SK-N-SH (cell line): Measurements from ENCODE around the gene ZRANB2.

Experiments used
- EP300 ChIP-seq, 2 experiments: IDR thresholded peaks; 2 replicates each; pipeline versions ENCODE4 v1.4.0 to v1.6.1; 2012; ENCODE audit warnings: borderline replicate concordance in 1 of 2, low read depth in 1 of 2, low read length in 1 of 2
- EZH2phosphoT487 ChIP-seq: fragments of 200-600 bp; sonication (generic); IDR thresholded peaks from 2 replicates; pipeline ENCODE4 v1.6.1; 2017; ENCODE audit warnings: low read depth, mixed run types, mild to moderate bottlenecking, antibody characterized with exemption, moderate library complexity, borderline replicate concordance
- FOXM1 ChIP-seq: IDR thresholded peaks from 2 replicates; pipeline ENCODE4 v1.4.0; 2012; ENCODE audit warnings: low read depth, mild to moderate bottlenecking
- RAD21 ChIP-seq: IDR thresholded peaks from 2 replicates; pipeline ENCODE4 v1.6.1; 2012; ENCODE audit warnings: mild to moderate bottlenecking, low read length
- REST ChIP-seq: IDR thresholded peaks from 2 replicates; pipeline ENCODE4 v1.6.1; 2012; ENCODE audit warnings: mild to moderate bottlenecking, low read depth, low read length, moderate library complexity
- SMC3 ChIP-seq: IDR thresholded peaks from 2 replicates; pipeline ENCODE4 v1.6.1; 2012; ENCODE audit warnings: low read depth, low read length, improper control_type of control experiment
- TAF1 ChIP-seq: IDR thresholded peaks from 2 replicates; pipeline ENCODE4 v1.6.1; 2012; ENCODE audit warnings: low read depth, mild to moderate bottlenecking, low read length, moderate library complexity, borderline replicate concordance
- TF ChIP-seq, protein P1 (sequence below): fragments of 200-600 bp; sonication (generic); IDR thresholded peaks from 2 replicates; pipeline ENCODE4 v1.6.1; 2017; ENCODE audit warnings: antibody characterized with exemption, mild to moderate bottlenecking, moderate library complexity
- TF ChIP-seq, protein P2 (sequence below): IDR thresholded peaks from 2 replicates; pipeline ENCODE4 v1.4.0; 2012; ENCODE audit warnings: low read depth, borderline replicate concordance

- TF ChIP-seq EP300 (IDR thresholded peaks at IDR 0.05; ENCODE audit: borderline replicate concordance in 1 of 2, low read depth in 1 of 2, low read length in 1 of 2): no peak
- no peak for TF ChIP-seq SMC3
- TF ChIP-seq REST: no peak
- TF ChIP-seq EZH2phosphoT487: no peak
- TF ChIP-seq, protein P1, sequence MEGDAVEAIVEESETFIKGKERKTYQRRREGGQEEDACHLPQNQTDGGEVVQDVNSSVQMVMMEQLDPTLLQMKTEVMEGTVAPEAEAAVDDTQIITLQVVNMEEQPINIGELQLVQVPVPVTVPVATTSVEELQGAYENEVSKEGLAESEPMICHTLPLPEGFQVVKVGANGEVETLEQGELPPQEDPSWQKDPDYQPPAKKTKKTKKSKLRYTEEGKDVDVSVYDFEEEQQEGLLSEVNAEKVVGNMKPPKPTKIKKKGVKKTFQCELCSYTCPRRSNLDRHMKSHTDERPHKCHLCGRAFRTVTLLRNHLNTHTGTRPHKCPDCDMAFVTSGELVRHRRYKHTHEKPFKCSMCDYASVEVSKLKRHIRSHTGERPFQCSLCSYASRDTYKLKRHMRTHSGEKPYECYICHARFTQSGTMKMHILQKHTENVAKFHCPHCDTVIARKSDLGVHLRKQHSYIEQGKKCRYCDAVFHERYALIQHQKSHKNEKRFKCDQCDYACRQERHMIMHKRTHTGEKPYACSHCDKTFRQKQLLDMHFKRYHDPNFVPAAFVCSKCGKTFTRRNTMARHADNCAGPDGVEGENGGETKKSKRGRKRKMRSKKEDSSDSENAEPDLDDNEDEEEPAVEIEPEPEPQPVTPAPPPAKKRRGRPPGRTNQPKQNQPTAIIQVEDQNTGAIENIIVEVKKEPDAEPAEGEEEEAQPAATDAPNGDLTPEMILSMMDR: no peak
- TF ChIP-seq, protein P2, sequence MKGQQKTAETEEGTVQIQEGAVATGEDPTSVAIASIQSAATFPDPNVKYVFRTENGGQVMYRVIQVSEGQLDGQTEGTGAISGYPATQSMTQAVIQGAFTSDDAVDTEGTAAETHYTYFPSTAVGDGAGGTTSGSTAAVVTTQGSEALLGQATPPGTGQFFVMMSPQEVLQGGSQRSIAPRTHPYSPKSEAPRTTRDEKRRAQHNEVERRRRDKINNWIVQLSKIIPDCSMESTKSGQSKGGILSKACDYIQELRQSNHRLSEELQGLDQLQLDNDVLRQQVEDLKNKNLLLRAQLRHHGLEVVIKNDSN: no peak
- no peak for TF ChIP-seq RAD21
- no peak for TF ChIP-seq FOXM1
- no peak for TF ChIP-seq TAF1
Measured at GRCh38 chr1:71083271-71083670, 2.4 kb upstream of the ZRANB2 start.
